SK-N-SH (cell line): ENCODE measurements around the gene GH2.
"Not testable (repeated sequence)": the region's sequence is repeated elsewhere in the genome, so short reads cannot be mapped to it uniquely, and the experiment has no call there.

Source experiments
- JUND ChIP-seq: IDR thresholded peaks from 2 replicates; pipeline ENCODE4 v1.4.0; 2012
- POLR2AphosphoS5 ChIP-seq: IDR thresholded peaks from 2 replicates; pipeline ENCODE4 v1.6.1; 2012; ENCODE audit warnings: low read depth, low read length
- RAD21 ChIP-seq: IDR thresholded peaks from 2 replicates; pipeline ENCODE4 v1.6.1; 2012; ENCODE audit warnings: mild to moderate bottlenecking, low read length
- SIN3A ChIP-seq: IDR thresholded peaks from 2 replicates; pipeline ENCODE4 v1.6.1; 2012; ENCODE audit warnings: low read depth, mild to moderate bottlenecking, low read length, moderate library complexity, borderline replicate concordance
- TF ChIP-seq, protein P1 (sequence below): fragments of 200-600 bp; sonication (generic); IDR thresholded peaks from 2 replicates; pipeline ENCODE4 v1.6.1; 2017; ENCODE audit warnings: antibody characterized with exemption, mild to moderate bottlenecking, moderate library complexity
- TF ChIP-seq, protein P2 (sequence below): fragments of 150-350 bp; IDR thresholded peaks from 2 replicates; pipeline ENCODE4 v1.6.1; 2017; ENCODE audit warnings: antibody characterized with exemption, low read length, low read depth, borderline replicate concordance

DNA sequence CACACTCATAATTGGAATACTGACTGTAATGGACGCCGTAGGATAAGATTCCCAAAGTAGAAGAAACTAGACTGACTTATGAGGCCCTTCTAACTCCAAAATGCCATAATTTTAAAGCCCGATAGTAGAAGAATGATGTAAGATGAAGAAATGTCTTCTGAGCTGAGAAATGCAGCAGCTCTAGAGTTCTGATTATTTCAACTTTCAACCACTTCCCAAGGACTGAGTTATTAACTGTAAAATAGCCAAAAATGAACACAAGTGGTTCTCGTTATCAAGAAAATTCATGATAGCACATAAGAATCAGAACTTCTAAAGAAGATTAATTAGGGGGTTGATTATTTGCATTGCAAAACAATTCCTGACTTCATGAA lies 11.5 kb downstream of the GH2 start:
- TF ChIP-seq, protein P1, sequence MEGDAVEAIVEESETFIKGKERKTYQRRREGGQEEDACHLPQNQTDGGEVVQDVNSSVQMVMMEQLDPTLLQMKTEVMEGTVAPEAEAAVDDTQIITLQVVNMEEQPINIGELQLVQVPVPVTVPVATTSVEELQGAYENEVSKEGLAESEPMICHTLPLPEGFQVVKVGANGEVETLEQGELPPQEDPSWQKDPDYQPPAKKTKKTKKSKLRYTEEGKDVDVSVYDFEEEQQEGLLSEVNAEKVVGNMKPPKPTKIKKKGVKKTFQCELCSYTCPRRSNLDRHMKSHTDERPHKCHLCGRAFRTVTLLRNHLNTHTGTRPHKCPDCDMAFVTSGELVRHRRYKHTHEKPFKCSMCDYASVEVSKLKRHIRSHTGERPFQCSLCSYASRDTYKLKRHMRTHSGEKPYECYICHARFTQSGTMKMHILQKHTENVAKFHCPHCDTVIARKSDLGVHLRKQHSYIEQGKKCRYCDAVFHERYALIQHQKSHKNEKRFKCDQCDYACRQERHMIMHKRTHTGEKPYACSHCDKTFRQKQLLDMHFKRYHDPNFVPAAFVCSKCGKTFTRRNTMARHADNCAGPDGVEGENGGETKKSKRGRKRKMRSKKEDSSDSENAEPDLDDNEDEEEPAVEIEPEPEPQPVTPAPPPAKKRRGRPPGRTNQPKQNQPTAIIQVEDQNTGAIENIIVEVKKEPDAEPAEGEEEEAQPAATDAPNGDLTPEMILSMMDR = not testable (repeated sequence)
- TF ChIP-seq SIN3A, RAD21, POLR2AphosphoS5, JUND: not testable (repeated sequence)
- TF ChIP-seq, protein P2, sequence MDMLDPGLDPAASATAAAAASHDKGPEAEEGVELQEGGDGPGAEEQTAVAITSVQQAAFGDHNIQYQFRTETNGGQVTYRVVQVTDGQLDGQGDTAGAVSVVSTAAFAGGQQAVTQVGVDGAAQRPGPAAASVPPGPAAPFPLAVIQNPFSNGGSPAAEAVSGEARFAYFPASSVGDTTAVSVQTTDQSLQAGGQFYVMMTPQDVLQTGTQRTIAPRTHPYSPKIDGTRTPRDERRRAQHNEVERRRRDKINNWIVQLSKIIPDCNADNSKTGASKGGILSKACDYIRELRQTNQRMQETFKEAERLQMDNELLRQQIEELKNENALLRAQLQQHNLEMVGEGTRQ = not testable (repeated sequence)
